A673 (cell line): ENCODE results near the gene KCNAB3.

Experiments
- EZH2 ChIP-seq: fragments of 200-600 bp; sonication (generic); IDR thresholded peaks from 2 replicates; pipeline ENCODE4 v1.6.1; 2017; ENCODE audit warnings: borderline replicate concordance, low read depth, mild to moderate bottlenecking, mixed read lengths, antibody characterized with exemption, low read length; ENCODE audit not compliant: poor library complexity, severe bottlenecking
- TF ChIP-seq, protein P1 (sequence below): fragments of 300-800, 200-600 bp; sonication (generic); conservative IDR thresholded peaks from 2 replicates; pipeline ENCODE4 v1.5.1; 2017; ENCODE audit warnings: low read depth, mild to moderate bottlenecking, antibody characterized with exemption, low read length, moderate library complexity, mixed read lengths

DNA sequence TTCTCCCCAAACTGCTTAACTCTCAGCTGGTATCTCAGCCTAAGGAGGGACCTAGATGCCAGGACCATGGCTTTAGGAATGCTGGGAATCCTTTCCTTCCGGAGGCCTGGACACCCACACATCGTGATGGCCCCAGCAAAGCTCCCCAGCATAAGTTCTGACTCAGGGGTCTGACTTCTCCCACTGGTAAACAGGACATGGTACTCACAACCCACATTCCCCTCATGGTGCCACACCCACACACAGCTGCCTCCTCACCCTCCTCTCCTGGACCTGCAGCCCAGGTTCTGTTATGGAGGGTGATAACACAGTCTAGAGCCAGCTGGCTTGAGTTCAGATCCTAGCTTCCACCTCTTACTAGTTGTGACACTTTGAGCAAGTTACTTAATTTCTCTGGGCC is 12.8 kb downstream of the KCNAB3 start:
- TF ChIP-seq, protein P1, sequence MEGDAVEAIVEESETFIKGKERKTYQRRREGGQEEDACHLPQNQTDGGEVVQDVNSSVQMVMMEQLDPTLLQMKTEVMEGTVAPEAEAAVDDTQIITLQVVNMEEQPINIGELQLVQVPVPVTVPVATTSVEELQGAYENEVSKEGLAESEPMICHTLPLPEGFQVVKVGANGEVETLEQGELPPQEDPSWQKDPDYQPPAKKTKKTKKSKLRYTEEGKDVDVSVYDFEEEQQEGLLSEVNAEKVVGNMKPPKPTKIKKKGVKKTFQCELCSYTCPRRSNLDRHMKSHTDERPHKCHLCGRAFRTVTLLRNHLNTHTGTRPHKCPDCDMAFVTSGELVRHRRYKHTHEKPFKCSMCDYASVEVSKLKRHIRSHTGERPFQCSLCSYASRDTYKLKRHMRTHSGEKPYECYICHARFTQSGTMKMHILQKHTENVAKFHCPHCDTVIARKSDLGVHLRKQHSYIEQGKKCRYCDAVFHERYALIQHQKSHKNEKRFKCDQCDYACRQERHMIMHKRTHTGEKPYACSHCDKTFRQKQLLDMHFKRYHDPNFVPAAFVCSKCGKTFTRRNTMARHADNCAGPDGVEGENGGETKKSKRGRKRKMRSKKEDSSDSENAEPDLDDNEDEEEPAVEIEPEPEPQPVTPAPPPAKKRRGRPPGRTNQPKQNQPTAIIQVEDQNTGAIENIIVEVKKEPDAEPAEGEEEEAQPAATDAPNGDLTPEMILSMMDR: no peak
- TF ChIP-seq EZH2: no peak
